ENCODE measurements around the gene TWIST2.

TWIST2 gene

DNA sequence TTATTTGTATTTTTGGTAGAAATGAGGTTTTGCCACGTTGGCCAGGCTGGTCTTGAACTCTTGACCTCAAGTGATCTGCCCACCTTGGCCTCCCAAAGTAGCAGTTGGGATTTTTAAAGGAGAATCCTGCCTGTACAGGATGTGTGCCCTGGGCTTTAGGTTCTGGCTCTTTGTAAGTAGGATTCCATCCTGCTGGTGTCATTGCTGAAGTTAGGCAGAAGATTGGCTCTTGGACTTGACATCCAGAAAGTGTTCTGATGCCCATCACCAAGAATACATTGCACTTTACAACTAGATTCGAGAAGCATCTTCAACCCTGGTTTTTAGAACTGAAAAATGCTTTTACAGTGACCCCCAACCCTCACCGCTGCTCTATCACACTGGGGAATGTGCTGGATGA, 4.4 kb upstream of the TWIST2 start:
- in situ Hi-C loops (cut with MboI; ENCODE audit: low sequenced_read_pairs, unreplicated experiment): no loop called here
- TF ChIP-seq CTCF (IDR thresholded peaks at IDR 0.05; ENCODE audit: borderline replicate concordance, control extremely low read depth, extremely low read depth, insufficient read depth, missing control alignments): no peak
- DNase-seq (ENCODE audit: low spot score): no peak

DNA sequence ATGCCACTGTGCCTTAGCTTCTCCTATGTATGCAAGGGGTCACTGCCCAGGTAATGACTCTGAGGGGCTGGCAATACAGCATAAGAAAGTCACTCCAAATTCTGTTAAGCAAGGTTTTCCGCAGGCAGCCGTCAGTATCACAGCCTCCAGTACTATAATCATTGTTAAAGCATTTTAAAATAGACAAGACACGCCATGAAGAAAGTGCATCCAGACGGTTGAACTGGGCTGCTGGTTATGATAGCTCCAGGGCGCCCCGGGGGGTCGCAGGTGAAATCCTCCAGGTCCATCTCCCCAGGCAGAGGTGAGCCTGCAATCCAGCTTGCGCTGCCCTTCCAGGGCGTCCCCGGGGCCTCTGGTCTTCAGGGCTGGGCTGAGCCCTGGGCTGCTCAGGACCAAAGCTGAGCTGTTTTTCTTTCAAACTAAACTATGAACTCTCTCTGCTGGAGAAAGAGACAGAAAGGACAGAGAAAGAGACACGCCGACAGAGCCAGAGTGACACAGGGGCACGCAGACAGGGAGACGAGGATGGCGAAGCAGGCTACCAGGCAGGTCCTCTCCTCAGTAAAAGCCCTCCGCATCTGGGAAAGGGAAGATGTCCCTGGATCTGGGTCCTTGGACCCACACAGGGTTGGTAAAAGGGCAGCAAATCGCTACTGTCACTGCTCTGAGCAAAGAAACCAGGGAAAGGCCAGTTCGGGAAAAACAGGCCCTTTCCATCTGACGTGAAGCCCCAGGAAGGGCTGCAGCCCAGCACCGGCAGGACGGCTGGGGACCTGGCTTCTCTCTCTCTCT, 2.1 kb upstream of the TWIST2 start:
- in situ Hi-C loops (cut with MboI; ENCODE audit: low sequenced_read_pairs, unreplicated experiment): no loop called here
- DNase-seq (ENCODE audit: low spot score): no peak

GRCh38 chr2:238846378-238846627, 1.6 kb upstream of the TWIST2 start:
- in situ Hi-C loops (cut with MboI; ENCODE audit: low sequenced_read_pairs, unreplicated experiment): no loop called here
- DNase-seq (ENCODE audit: low spot score): no peak
- no peak for TF ChIP-seq CTCF (IDR thresholded peaks at IDR 0.05; ENCODE audit: borderline replicate concordance, control extremely low read depth, extremely low read depth, insufficient read depth, missing control alignments)

More for the DNA sequence above, 2.1 kb upstream of the TWIST2 start:
- TF ChIP-seq CTCF (IDR thresholded peaks at IDR 0.05; ENCODE audit: borderline replicate concordance, control extremely low read depth, extremely low read depth, insufficient read depth, missing control alignments): no peak

DNA sequence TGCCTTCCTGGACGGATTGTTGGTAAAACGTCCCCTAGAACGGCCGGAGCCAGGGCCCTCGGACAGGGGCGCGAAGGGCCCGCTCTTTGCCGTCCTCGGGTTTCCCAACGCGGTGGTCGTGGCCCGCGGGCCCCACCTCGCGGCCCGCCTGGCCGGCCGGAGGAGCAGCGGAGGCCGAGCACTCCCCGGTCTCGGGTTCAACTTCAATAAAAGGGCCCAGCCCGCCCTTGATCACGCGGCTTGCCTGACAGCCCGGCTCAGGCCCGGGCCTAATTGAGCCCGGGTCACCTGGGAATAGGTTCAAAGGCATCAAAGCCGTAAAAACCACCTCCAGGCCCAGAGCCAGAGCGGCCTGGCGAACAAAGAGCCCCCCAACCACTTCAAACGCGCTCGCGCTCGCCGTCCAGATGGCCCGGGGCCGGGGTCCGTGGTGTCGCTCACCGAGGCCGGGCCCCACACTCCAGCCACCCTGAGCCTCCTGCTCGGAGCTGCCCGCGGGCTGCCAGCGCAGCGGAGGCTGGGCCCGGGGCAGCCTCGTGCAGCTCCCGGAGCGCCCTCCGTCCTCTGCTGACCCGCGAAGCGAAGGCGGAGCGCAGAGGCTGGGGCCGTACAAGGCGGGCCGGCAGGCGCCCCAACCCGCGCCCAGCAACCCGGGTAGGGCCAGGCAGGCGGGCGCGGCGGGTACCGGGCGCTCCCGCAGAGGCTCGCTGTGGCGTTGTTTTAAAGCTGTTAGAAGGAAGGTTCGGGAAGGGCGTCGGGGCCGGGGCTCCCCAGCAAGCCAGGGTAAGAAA, 1.1 kb upstream of the TWIST2 start:
- no peak for DNase-seq (ENCODE audit: low spot score)
- TF ChIP-seq CTCF (IDR thresholded peaks at IDR 0.05; ENCODE audit: borderline replicate concordance, control extremely low read depth, extremely low read depth, insufficient read depth, missing control alignments): no peak
- in situ Hi-C loops (cut with MboI; ENCODE audit: low sequenced_read_pairs, unreplicated experiment): no loop called here

DNA sequence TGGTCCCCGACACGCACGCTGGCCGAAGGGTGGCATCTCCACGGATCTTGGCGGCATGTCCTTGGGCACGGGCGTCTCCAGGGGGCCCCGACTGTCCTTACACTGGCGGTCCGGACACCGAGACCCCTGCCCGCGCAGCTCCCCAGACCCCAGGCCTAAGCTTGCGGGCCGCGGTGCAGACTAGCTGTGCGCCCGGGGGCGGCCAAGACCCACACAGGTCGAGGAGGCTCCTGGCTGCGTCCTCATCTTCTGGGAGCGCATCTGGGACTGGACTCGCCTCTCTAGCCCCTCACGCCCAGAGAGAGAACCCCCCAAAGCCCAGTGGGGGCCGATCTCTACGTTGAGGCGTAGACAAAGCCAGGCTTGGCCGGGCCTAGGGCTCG, 475 bp upstream of the TWIST2 start:
- no peak for DNase-seq (ENCODE audit: low spot score)
- in situ Hi-C loops (cut with MboI; ENCODE audit: low sequenced_read_pairs, unreplicated experiment): no loop called here
- no peak for TF ChIP-seq CTCF (IDR thresholded peaks at IDR 0.05; ENCODE audit: borderline replicate concordance, control extremely low read depth, extremely low read depth, insufficient read depth, missing control alignments)

DNA sequence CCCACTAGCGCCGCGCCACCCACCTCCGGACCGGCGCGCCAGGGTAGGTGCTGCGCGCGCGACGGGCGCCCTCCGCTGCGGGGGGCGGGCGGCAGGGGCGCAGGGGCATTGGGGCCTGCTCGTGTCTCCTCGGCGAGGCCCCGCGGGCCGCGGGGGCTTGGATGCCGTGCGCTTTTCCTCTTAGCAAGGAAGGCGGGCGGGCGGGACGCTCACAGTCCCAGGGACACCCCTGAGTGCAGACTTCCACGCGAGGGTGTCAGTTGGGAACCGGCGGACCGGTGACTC, 748 bp downstream of the TWIST2 start:
- no peak for DNase-seq (ENCODE audit: low spot score)
- in situ Hi-C loops (cut with MboI; ENCODE audit: low sequenced_read_pairs, unreplicated experiment): no loop called here
- no peak for TF ChIP-seq CTCF (IDR thresholded peaks at IDR 0.05; ENCODE audit: borderline replicate concordance, control extremely low read depth, extremely low read depth, insufficient read depth, missing control alignments)

Data from GM13976 (cell line).